ENCODE results near the gene PLOD2. TPM values are rescaled to one million over a fixed set of nuclear protein-coding genes. Genes with fewer than 3 reads are reported as not detected.

The PLOD2 gene
- total and polyA plus RNA-seq, 9 of the 15 experiments (the other 6 are each of a cell fraction or from before 2014, with no cell fraction given), result 0.18 to 1.5 (median 0.58) TPM

- no peak for TF ChIP-seq CLOCK (CRISPR knock-in tag; IDR thresholded peaks at IDR 0.05; ENCODE audit: borderline replicate concordance)
- no peak for TF ChIP-seq CTBP1 (IDR thresholded peaks at IDR 0.05; ENCODE audit: borderline replicate concordance)
- TF ChIP-seq TCF15 (CRISPR knock-in tag; IDR thresholded peaks at IDR 0.05), result no peak
- TF ChIP-seq HNRNPUL1 (IDR thresholded peaks at IDR 0.05; ENCODE audit: low read length), result no peak
- no peak for TF ChIP-seq COPS2 (conservative IDR thresholded peaks at IDR 0.05)
- no peak for TF ChIP-seq RBM15 (IDR thresholded peaks at IDR 0.05; ENCODE audit: insufficient read depth, low read length)
- no peak for TF ChIP-seq SMARCA4 (IDR thresholded peaks at IDR 0.05)
- TF ChIP-seq GABPA (tag; conservative IDR thresholded peaks at IDR 0.05; ENCODE audit: low read depth), result no peak
- no peak for TF ChIP-seq SAFB2 (IDR thresholded peaks at IDR 0.05; ENCODE audit: borderline replicate concordance, low read depth, low read length, severe bottlenecking)
- no peak for TF ChIP-seq PKNOX1 (IDR thresholded peaks at IDR 0.05)
- no peak for TF ChIP-seq ZNF316 (IDR thresholded peaks at IDR 0.05)
Measured at GRCh38 chr3:146161663-146162002, 649 bp upstream of the PLOD2 start (continued).
